IMR-90 (cell line): ENCODE results near the gene FGF21. TPM values are rescaled to one million over a fixed set of nuclear protein-coding genes. Genes with fewer than 3 reads are reported as not detected.

ENCODE experiments used
- ATAC-seq: fragments of 200-7000 bp; cut with Tn5 transposase; 2 replicates; pipeline ENCODE4 v1.9.1; 2020; ENCODE audit warnings: low read depth, mild to moderate bottlenecking, moderate library complexity
- BruUV-seq: library from RNA; stranded (reverse); fragments of 400-500 nt; replicated peaks from 2 replicates; lab custom pipeline; 2021; lab: Mats Ljungman, UMichigan
- CTCF ChIA-PET: fragments of 300-600 bp; formaldehyde crosslinking; extraction: SDS; loops from one replicate; lab custom pipeline; 2021; ENCODE audit warnings: antibody characterized with exemption; lab: Yijun Ruan, JAX
- POLR2A ChIA-PET: fragments of 300-600 bp; sonication (Branson Sonifier 250); formaldehyde crosslinking; loops from one replicate; lab custom pipeline; 2022; ENCODE audit warnings: antibody characterized with exemption; ENCODE audit not compliant: unreplicated experiment; lab: Charles Lee
- DNase-seq: peaks from one replicate; pipeline ENCODE4 v3.0.0; 2013
- H2AFZ ChIP-seq: replicated peaks from 2 replicates; pipeline ENCODE3; 2013; ENCODE audit warnings: low read length, mild to moderate bottlenecking; ENCODE audit not compliant: poor library complexity
- H2AK5ac ChIP-seq: 2 replicates; pipeline ENCODE4 v1.6.1; 2013; ENCODE audit warnings: low read depth, low read length, inconsistent platforms
- H2AK9ac ChIP-seq: replicated peaks from 2 replicates; pipeline ENCODE3; 2013; ENCODE audit warnings: mild to moderate bottlenecking, low read depth, low read length, moderate library complexity; ENCODE audit not compliant: poor library complexity
- H2BK120ac ChIP-seq: 2 replicates; pipeline ENCODE4 v1.6.1; 2013; ENCODE audit warnings: low read depth, low read length, inconsistent platforms
- H2BK15ac ChIP-seq: 3 replicates; pipeline ENCODE4 v1.6.1; 2013; ENCODE audit warnings: low read depth, low read length, inconsistent platforms
- H2BK20ac ChIP-seq: 2 replicates; pipeline ENCODE4 v1.6.1; 2013; ENCODE audit warnings: low read depth, mild to moderate bottlenecking, inconsistent platforms, low read length, moderate library complexity
- H2BK5ac ChIP-seq: 2 replicates; pipeline ENCODE4 v1.6.1; 2013; ENCODE audit warnings: mild to moderate bottlenecking, low read depth, low read length, inconsistent platforms; ENCODE audit not compliant: poor library complexity, severe bottlenecking
- H3K14ac ChIP-seq: replicated peaks from 2 replicates; pipeline ENCODE4 v1.6.1; 2013; ENCODE audit warnings: low read depth, low read length, inconsistent platforms
- H3K18ac ChIP-seq: 2 replicates; pipeline ENCODE4 v1.6.1; 2013; ENCODE audit warnings: low read depth, low read length, control low read depth
- H3K23ac ChIP-seq: 2 replicates; pipeline ENCODE4 v1.6.1; 2013; ENCODE audit warnings: low read depth, low read length, inconsistent platforms
- H3K27ac ChIP-seq: 2 replicates; pipeline ENCODE4 v1.5.1; 2013; ENCODE audit warnings: mild to moderate bottlenecking, control low read depth, low read length; ENCODE audit not compliant: insufficient read depth
- H3K27me3 ChIP-seq: 2 replicates; pipeline ENCODE4 v1.6.1; 2013; ENCODE audit warnings: low read length; ENCODE audit not compliant: control insufficient read depth, insufficient read depth
- H3K36me3 ChIP-seq: 2 replicates; pipeline ENCODE4 v1.6.1; 2013; ENCODE audit warnings: low read length, mixed read lengths; ENCODE audit not compliant: control insufficient read depth, insufficient read depth
- H3K4ac ChIP-seq: 2 replicates; pipeline ENCODE4 v1.6.1; 2013; ENCODE audit warnings: low read depth, low read length, inconsistent platforms
- H3K4me1 ChIP-seq: 2 replicates; pipeline ENCODE4 v1.6.1; 2013; ENCODE audit warnings: low read length, mixed read lengths; ENCODE audit not compliant: control insufficient read depth, insufficient read depth
- H3K4me2 ChIP-seq: 2 replicates; pipeline ENCODE4 v1.6.1; 2013; ENCODE audit warnings: low read depth, mild to moderate bottlenecking, control low read depth, low read length, moderate library complexity
- H3K4me3 ChIP-seq: 2 replicates; pipeline ENCODE4 v1.5.1; 2013; ENCODE audit warnings: low read depth, mild to moderate bottlenecking, control low read depth, low read length, moderate library complexity; ENCODE audit not compliant: insufficient read depth
- H3K56ac ChIP-seq: 2 replicates; pipeline ENCODE4 v1.6.1; 2013; ENCODE audit warnings: low read length, inconsistent platforms; ENCODE audit not compliant: insufficient read depth; ENCODE audit errors: extremely low read depth
- H3K79me1 ChIP-seq, 2 experiments: 2 replicates each; pipeline ENCODE4 v1.6.1; 2013; ENCODE audit warnings: low read length in 2 of 2, inconsistent platforms in 1 of 2, low read depth in 1 of 2
- H3K9ac ChIP-seq: 2 replicates; pipeline ENCODE4 v1.6.1; 2013; ENCODE audit warnings: low read depth, low read length, control low read depth
- H3K9me1 ChIP-seq: 2 replicates; pipeline ENCODE4 v1.6.1; 2013; ENCODE audit warnings: low read length, inconsistent platforms; ENCODE audit not compliant: insufficient read depth
- H3K9me3 ChIP-seq: 2 replicates; pipeline ENCODE4 v1.6.1; 2013; ENCODE audit warnings: low read length; ENCODE audit not compliant: control insufficient read depth, insufficient read depth
- H4K20me1 ChIP-seq: 2 replicates; pipeline ENCODE4 v1.6.1; 2013; ENCODE audit warnings: low read length, inconsistent platforms; ENCODE audit not compliant: insufficient read depth
- H4K5ac ChIP-seq: 2 replicates; pipeline ENCODE4 v1.6.1; 2013; ENCODE audit warnings: mild to moderate bottlenecking, low read depth, low read length, control low read depth
- H4K8ac ChIP-seq, 2 experiments: 2 replicates each; pipeline ENCODE4 v1.6.1; 2013; ENCODE audit warnings: low read depth in 2 of 2, low read length in 2 of 2, control low read depth in 1 of 2, inconsistent platforms in 1 of 2
- H4K91ac ChIP-seq: 2 replicates; pipeline ENCODE4 v1.6.1; 2013; ENCODE audit warnings: low read depth, low read length, inconsistent platforms; ENCODE audit not compliant: insufficient read depth
- BHLHE40 ChIP-seq: fragments of 150-350 bp; IDR thresholded peaks from 2 replicates; pipeline ENCODE4 v1.6.1; 2016; ENCODE audit warnings: mild to moderate bottlenecking, low read depth, low read length
- CHD1 ChIP-seq: IDR thresholded peaks from 2 replicates; pipeline ENCODE4 v1.6.1; 2012; ENCODE audit warnings: low read depth, low read length, improper control_type of control experiment
- FOS ChIP-seq: fragments of 150-350 bp; IDR thresholded peaks from 2 replicates; pipeline ENCODE4 v1.6.1; 2016; ENCODE audit warnings: low read depth, low read length
- MAFK ChIP-seq: IDR thresholded peaks from 2 replicates; pipeline ENCODE4 v1.6.1; 2012; ENCODE audit warnings: low read depth, low read length, improper control_type of control experiment
- MAZ ChIP-seq: IDR thresholded peaks from 2 replicates; pipeline ENCODE4 v1.6.1; 2012; ENCODE audit warnings: low read depth, mild to moderate bottlenecking, low read length, improper control_type of control experiment, moderate library complexity, borderline replicate concordance
- MXI1 ChIP-seq: IDR thresholded peaks from 2 replicates; pipeline ENCODE4 v1.6.1; 2012; ENCODE audit warnings: low read depth, mild to moderate bottlenecking, low read length, moderate library complexity, borderline replicate concordance
- NFE2L2 ChIP-seq: fragments of 150-350 bp; IDR thresholded peaks from 2 replicates; pipeline ENCODE4 v1.6.1; 2016; ENCODE audit warnings: low read depth, mild to moderate bottlenecking, low read length
- POLR2A ChIP-seq: IDR thresholded peaks from 2 replicates; pipeline ENCODE4 v1.6.1; 2012; ENCODE audit warnings: mild to moderate bottlenecking, low read depth, low read length
- RCOR1 ChIP-seq: IDR thresholded peaks from 2 replicates; pipeline ENCODE4 v1.6.1; 2012; ENCODE audit warnings: mild to moderate bottlenecking, low read length, improper control_type of control experiment; ENCODE audit not compliant: insufficient replicate concordance
- RFX5 ChIP-seq: IDR thresholded peaks from 2 replicates; pipeline ENCODE4 v1.8.0; 2012; ENCODE audit warnings: low read depth, mild to moderate bottlenecking, low read length, moderate library complexity
- SMC3 ChIP-seq: fragments of 150-350 bp; IDR thresholded peaks from 2 replicates; pipeline ENCODE4 v1.6.1; 2016; ENCODE audit warnings: low read depth, mild to moderate bottlenecking, antibody characterized with exemption, low read length, moderate library complexity
- WGBS, 2 experiments: methylation state at CpG; one replicate each; pipeline versions ENCODE4 v1.1.5 to v1.1.7; 2013; ENCODE audit warnings: missing lambda C conversion rate in 2 of 2; ENCODE audit not compliant: insufficient read length in 1 of 2; ENCODE audit errors: extremely low coverage in 2 of 2; 5-methylcytosine and 5-hydroxymethylcytosine counted together
- dilution Hi-C: fragments of 300-500 bp; cut with HindIII; formaldehyde crosslinking; loops from one replicate; pipeline ENCODE4 v1.14.3; 2018; ENCODE audit warnings: low sequenced_read_pairs; ENCODE audit not compliant: unreplicated experiment
- in situ Hi-C: fragments of 300-500 bp; cut with MboI; formaldehyde crosslinking; loops from 3 replicates; pipeline ENCODE4 v1.14.3; 2019; ENCODE audit warnings: low sequenced_read_pairs, inconsistent platforms, mixed read lengths
- intact Hi-C: fragments of 100-400 bp; cut with micrococcal nuclease; formaldehyde crosslinking; loops from 2 replicates; pipeline ENCODE4 v1.10.0; 2022
- polyA plus RNA-seq, 3 experiments: library from polyadenylated mRNA; depleted of rRNA; stranded (reverse); fragments of >200 nt; gene quantifications; 2 replicates each; pipeline ENCODE4 v1.2.3, GENCODE V29; 2012; ENCODE audit warnings: low replicate concordance in 1 of 3
- total RNA-seq: library from RNA; depleted of rRNA; stranded (reverse); fragments of >200 nt; gene quantifications from 2 replicates; pipeline ENCODE4 v1.2.3, GENCODE V29; 2012
- TF ChIP-seq, protein P1 (sequence below): conservative IDR thresholded peaks from 2 replicates; pipeline ENCODE4 v1.5.1; 2012; ENCODE audit warnings: mild to moderate bottlenecking, low read depth, low read length, improper control_type of control experiment

Gene FGF21
- total and polyA plus RNA-seq, 2 of the 4 experiments (the other 2 are of a cell fraction), result not detected

DNA sequence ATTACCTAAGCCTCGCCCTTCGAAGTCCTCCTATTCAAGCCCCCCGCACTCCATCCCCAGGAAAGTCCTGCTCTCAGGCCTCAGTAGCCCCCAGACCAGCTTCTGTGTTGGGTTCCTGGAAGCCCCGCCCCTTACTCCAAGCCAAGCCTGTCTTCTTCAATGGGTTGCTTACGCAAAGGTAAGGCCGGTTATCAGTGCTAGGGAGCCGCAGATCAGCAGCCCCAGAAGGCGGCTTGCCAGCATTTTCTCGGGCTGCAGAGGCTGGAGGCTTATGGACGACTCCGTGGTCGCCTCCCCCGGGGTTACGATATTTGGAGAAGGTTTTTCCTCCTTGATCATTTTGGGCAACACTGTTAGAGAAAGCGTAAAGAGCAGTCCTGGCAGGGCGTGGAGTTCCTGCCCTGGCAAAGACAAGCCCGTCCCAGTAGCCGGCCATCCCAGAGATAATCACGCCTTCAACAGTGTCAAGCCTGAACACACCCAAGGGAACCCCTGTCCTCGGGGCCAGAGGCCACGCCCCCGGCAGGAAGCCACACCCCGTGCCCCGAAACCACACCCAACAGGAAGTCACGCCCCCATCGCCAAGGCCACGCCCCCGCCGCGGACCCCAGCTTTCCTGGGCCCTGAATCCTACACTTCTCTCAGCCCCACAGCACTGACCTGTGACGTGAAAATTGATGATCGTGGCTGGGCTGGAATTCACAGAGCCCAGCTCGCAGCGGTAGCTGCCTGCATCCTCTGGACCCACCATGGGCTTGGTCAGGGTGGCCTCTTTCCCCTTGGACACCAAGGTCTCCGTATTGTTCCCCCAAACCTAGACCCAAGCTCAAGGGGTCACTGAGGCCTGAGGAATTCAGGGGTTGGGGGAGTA is 14.0 kb upstream of the FGF21 start (continued):
- TF ChIP-seq, protein P1, sequence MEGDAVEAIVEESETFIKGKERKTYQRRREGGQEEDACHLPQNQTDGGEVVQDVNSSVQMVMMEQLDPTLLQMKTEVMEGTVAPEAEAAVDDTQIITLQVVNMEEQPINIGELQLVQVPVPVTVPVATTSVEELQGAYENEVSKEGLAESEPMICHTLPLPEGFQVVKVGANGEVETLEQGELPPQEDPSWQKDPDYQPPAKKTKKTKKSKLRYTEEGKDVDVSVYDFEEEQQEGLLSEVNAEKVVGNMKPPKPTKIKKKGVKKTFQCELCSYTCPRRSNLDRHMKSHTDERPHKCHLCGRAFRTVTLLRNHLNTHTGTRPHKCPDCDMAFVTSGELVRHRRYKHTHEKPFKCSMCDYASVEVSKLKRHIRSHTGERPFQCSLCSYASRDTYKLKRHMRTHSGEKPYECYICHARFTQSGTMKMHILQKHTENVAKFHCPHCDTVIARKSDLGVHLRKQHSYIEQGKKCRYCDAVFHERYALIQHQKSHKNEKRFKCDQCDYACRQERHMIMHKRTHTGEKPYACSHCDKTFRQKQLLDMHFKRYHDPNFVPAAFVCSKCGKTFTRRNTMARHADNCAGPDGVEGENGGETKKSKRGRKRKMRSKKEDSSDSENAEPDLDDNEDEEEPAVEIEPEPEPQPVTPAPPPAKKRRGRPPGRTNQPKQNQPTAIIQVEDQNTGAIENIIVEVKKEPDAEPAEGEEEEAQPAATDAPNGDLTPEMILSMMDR, result no peak
- no peak for TF ChIP-seq POLR2A

GRCh38 chr19:48742096-48742495 is 13.2 kb upstream of the FGF21 start:
- no peak overlapping the region for H3K4ac ChIP-seq
- H4K8ac ChIP-seq, result no peak overlapping the region; a peak in 1 of 4 replicates
- peaks cover 16% of the 10 kb centered on the region for H3K27me3 ChIP-seq
- H3K9me3 ChIP-seq, result no peaks in the 10 kb centered on the region
- no peak overlapping the region for H3K14ac ChIP-seq
- no peak overlapping the region for H3K23ac ChIP-seq
- BruUV-seq, result no TSS peak
- H3K27ac ChIP-seq, result no peak overlapping the region
- no peak overlapping the region for H3K56ac ChIP-seq
- no peaks in the 10 kb centered on the region for H3K79me1 ChIP-seq
- no peaks in the 10 kb centered on the region for H4K20me1 ChIP-seq
- H3K9ac ChIP-seq, result no peak overlapping the region
- no peak overlapping the region for H3K4me2 ChIP-seq
- H2BK15ac ChIP-seq, result no peak overlapping the region
- DNase-seq, result no peak
- ATAC-seq, result no peak
- no CpG with 5 or more reads among the region's 11 CpGs for WGBS, 2 experiments
- H3K4me3 ChIP-seq, result no peak overlapping the region
- H2BK20ac ChIP-seq, result no peak overlapping the region
- H2AFZ ChIP-seq, result no peak overlapping the region
- H2AK5ac ChIP-seq, result no peak overlapping the region
- in situ Hi-C loops, result no loop called here
- no peak overlapping the region for H2BK5ac ChIP-seq
- dilution Hi-C loops, result no loop called here
- H3K9me1 ChIP-seq, result peaks cover 3% of the 10 kb centered on the region
- intact Hi-C loops, result no loop called here
- H3K36me3 ChIP-seq, result no peaks in the 10 kb centered on the region
- ChIA-PET POLR2A (no interaction called here), CTCF (no interaction called here)
- no peak overlapping the region for H2BK120ac ChIP-seq
- no peak overlapping the region for H4K5ac ChIP-seq
- no peak overlapping the region for H4K91ac ChIP-seq
- H3K4me1 ChIP-seq, result peaks cover 5% of the 10 kb centered on the region
- no peak overlapping the region for H2AK9ac ChIP-seq
- H3K18ac ChIP-seq, result no peak overlapping the region
- TF ChIP-seq NFE2L2, result no peak
- TF ChIP-seq RFX5, result no peak
- no peak for TF ChIP-seq MXI1
- TF ChIP-seq FOS, result no peak
- TF ChIP-seq MAFK, result no peak
- TF ChIP-seq, protein P1, result no peak
- no peak for TF ChIP-seq POLR2A
- TF ChIP-seq CHD1, result no peak
- TF ChIP-seq RCOR1, result no peak
- TF ChIP-seq BHLHE40, result no peak
- TF ChIP-seq MAZ, result no peak
- no peak for TF ChIP-seq SMC3
